H1 (cell line): ENCODE measurements around the gene MPHOSPH9. TPM values are rescaled to one million over a fixed set of nuclear protein-coding genes. Genes with fewer than 3 reads are reported as not detected.

Experiments used
- CHD7 ChIP-seq: fragments of 300-600 bp; sonication (generic); IDR thresholded peaks from 2 replicates; pipeline ENCODE4 v1.7.1; 2012; ENCODE audit warnings: low read length, moderate library complexity, mild to moderate bottlenecking, inconsistent platforms; ENCODE audit not compliant: insufficient replicate concordance
- RAD21 ChIP-seq, 2 experiments: IDR thresholded peaks in 1 of 2; conservative IDR thresholded peaks in 1 of 2; 2 replicates each; pipeline ENCODE4 v1.6.1; 2011; ENCODE audit warnings: low read depth in 2 of 2, low read length in 2 of 2, improper control_type of control experiment in 1 of 2, inconsistent platforms in 1 of 2, mild to moderate bottlenecking in 1 of 2, moderate library complexity in 1 of 2
- polyA plus RNA-seq, 7 experiments: library from polyadenylated mRNA; depleted of rRNA in 3 of 7; stranded (reverse) in 5 of 7; unstranded in 2 of 7; fragments of >200 nt in 5 of 7; fragments of 200-250 nt in 2 of 7; gene quantifications; 1 replicate in 5 of 7; 2 replicates in 1 of 7; 4 replicates in 1 of 7; pipeline versions ENCODE4 v1.2.1 to v1.2.3, GENCODE V29; 2011 to 2013; ENCODE audit warnings: missing spikeins in 2 of 7, mixed read lengths in 2 of 7
- total RNA-seq: library from RNA; stranded (reverse); fragmentation: NEBNext Ultra II Directional; extraction: Animal tissue kit (Norgen Biotek cat#: 25700); gene quantifications from 2 replicates; pipeline ENCODE4 v1.2.1, GENCODE V29; 2021

Gene MPHOSPH9
- total and polyA plus RNA-seq, 2 of the 8 experiments (the other 6 are each of a cell fraction or from before 2014, with no cell fraction given), result 8.8 to 48.8 TPM

- TF ChIP-seq CHD7 (no peak), RAD21 (IDR thresholded peaks at IDR 0.05 in 1 of 2, conservative IDR thresholded peaks at IDR 0.05 in 1 of 2; ENCODE audit: low read depth in 2 of 2, low read length in 2 of 2) (no peak)
- TF ChIP-seq, all 59 proteins: peak for 0
These were observed 92.8 kb downstream of the MPHOSPH9 start (continued) for GRCh38 chr12:123139926-123140675.
